ENCODE data around the gene NHLRC2. TPM values are rescaled to one million over a fixed set of nuclear protein-coding genes. Genes with fewer than 3 reads are reported as not detected.

NHLRC2 gene
- total and polyA plus RNA-seq, 2 donors (not counting 1 experiment from before 2014, with no cell fraction given) = 5.7 to 59.8 TPM

- no peak overlapping the region for H3K27ac ChIP-seq (ENCODE audit: low read length in 2 of 2)
- no peak for ATAC-seq (ENCODE audit: low read depth)
- no peaks in the 10 kb centered on the region for H3K27me3 ChIP-seq (replicated peaks in 1 of 4; ENCODE audit: control extremely low read depth in 1 of 4, control insufficient read depth in 3 of 4, insufficient read depth in 4 of 4, low read length in 3 of 4)
- H3K4me1 ChIP-seq (ENCODE audit: control insufficient read depth in 2 of 2, insufficient read depth in 2 of 2, low read length in 2 of 2) = no peaks in the 10 kb centered on the region
- peaks cover 23% of the 10 kb centered on the region for H3K27me3 Mint-ChIP-seq
- TF ChIP-seq EZH2 (IDR thresholded peaks at IDR 0.05; ENCODE audit: borderline replicate concordance, insufficient read depth, low read depth, low read length, poor library complexity, severe bottlenecking) (no peak), CTCF (IDR thresholded peaks at IDR 0.05) (no peak)
- H3K4me3 ChIP-seq (ENCODE audit: control extremely low read depth in 1 of 5, extremely low read depth in 1 of 5, insufficient read depth in 1 of 5, low read depth in 2 of 5, low read length in 4 of 5) = no peak overlapping the region
- intact Hi-C loops (cut with micrococcal nuclease) = no loop called here
- H3K36me3 ChIP-seq (replicated peaks in 1 of 2; ENCODE audit: control extremely low read depth in 1 of 2, control insufficient read depth in 1 of 2, extremely low read depth in 1 of 2, insufficient read depth in 2 of 2, low read length in 1 of 2) = no peaks in the 10 kb centered on the region
- H3K4me3 Mint-ChIP-seq = no peak overlapping the region
- H3K9ac ChIP-seq (ENCODE audit: low read length) = no peak overlapping the region
- H3K4me1 Mint-ChIP-seq = no peaks in the 10 kb centered on the region
- no peaks in the 10 kb centered on the region for H3K9me3 Mint-ChIP-seq (ENCODE audit: insufficient read depth)
- no peaks in the 10 kb centered on the region for H3K79me2 ChIP-seq (ENCODE audit: control insufficient read depth, insufficient read depth, low read length)
- H3K27ac Mint-ChIP-seq = no peak overlapping the region
- no peak overlapping the region for H3K4me2 ChIP-seq (replicated peaks; ENCODE audit: low read depth, low read length, poor library complexity, severe bottlenecking)
- 91% methylated on average over 6 of the region's 8 CpGs for WGBS (ENCODE audit: insufficient coverage)
- no peak for DNase-seq
- no peaks in the 10 kb centered on the region for H4K20me1 ChIP-seq (ENCODE audit: control insufficient read depth, insufficient read depth, low read length, poor library complexity, severe bottlenecking)
- CTCF ChIA-PET = no interaction called here
- POLR2A ChIA-PET = no interaction called here
- no peak overlapping the region for H2AFZ ChIP-seq (ENCODE audit: insufficient read depth, low read depth, low read length, poor library complexity, severe bottlenecking)
- no peaks in the 10 kb centered on the region for H3K9me3 ChIP-seq (ENCODE audit: control extremely low read depth in 1 of 3, control insufficient read depth in 2 of 3, insufficient read depth in 1 of 3, low read length in 2 of 3)
Observed at GRCh38 chr10:113933894-113934532, 79.6 kb downstream of the NHLRC2 start.

DNA sequence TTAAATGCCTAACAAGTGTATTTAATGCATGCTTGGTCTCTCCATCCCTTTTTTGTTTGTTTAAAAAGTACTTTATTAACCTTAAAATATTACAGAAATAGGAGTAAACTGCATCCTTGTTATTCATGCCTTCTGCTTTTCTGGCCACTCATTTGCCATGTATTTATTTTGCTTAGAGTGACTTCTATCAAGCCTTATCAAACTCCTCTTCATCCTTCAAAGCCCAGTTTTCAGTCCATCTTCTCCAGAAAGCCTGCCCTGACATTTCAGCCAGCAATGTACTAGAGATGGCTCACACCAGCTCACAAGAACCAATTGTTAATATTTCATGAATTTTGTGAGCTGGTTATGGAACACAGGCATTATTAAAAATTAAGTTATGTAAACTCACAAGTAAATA is 82.8 kb downstream of the NHLRC2 start:
- no peak overlapping the region for H3K4me3 ChIP-seq (ENCODE audit: control extremely low read depth in 1 of 5, extremely low read depth in 1 of 5, insufficient read depth in 1 of 5, low read depth in 2 of 5, low read length in 4 of 5)
- H3K9ac ChIP-seq (ENCODE audit: low read length) = no peak overlapping the region
- POLR2A ChIA-PET = no interaction called here
- DNase-seq = no peak
- intact Hi-C loops (cut with micrococcal nuclease) = no loop called here
- TF ChIP-seq CTCF (IDR thresholded peaks at IDR 0.05) (no peak), EZH2 (IDR thresholded peaks at IDR 0.05; ENCODE audit: borderline replicate concordance, insufficient read depth, low read depth, low read length, poor library complexity, severe bottlenecking) (no peak)
- Mint-ChIP-seq H3K27me3 (peaks cover 29% of the 10 kb centered on the region), H3K4me3 (no peak overlapping the region), H3K27ac (no peak overlapping the region), H3K9me3 (ENCODE audit: insufficient read depth) (peaks cover 3% of the 10 kb centered on the region), H3K4me1 (no peaks in the 10 kb centered on the region)
- no peaks in the 10 kb centered on the region for H4K20me1 ChIP-seq (ENCODE audit: control insufficient read depth, insufficient read depth, low read length, poor library complexity, severe bottlenecking)
- H3K9me3 ChIP-seq (ENCODE audit: control extremely low read depth in 1 of 3, control insufficient read depth in 2 of 3, insufficient read depth in 1 of 3, low read length in 2 of 3) = peaks cover 0 to 9% (median 0%) of the 10 kb centered on the region in 3 donors
- H3K4me1 ChIP-seq (ENCODE audit: control insufficient read depth in 2 of 2, insufficient read depth in 2 of 2, low read length in 2 of 2) = no peaks in the 10 kb centered on the region
- H3K4me2 ChIP-seq (replicated peaks; ENCODE audit: low read depth, low read length, poor library complexity, severe bottlenecking) = no peak overlapping the region
- no peak overlapping the region for H2AFZ ChIP-seq (ENCODE audit: insufficient read depth, low read depth, low read length, poor library complexity, severe bottlenecking)
- H3K36me3 ChIP-seq (replicated peaks in 1 of 2; ENCODE audit: control extremely low read depth in 1 of 2, control insufficient read depth in 1 of 2, extremely low read depth in 1 of 2, insufficient read depth in 2 of 2, low read length in 1 of 2) = no peaks in the 10 kb centered on the region
- CTCF ChIA-PET = no interaction called here
- H3K27ac ChIP-seq (ENCODE audit: low read length in 2 of 2) = no peak overlapping the region
- no peak for ATAC-seq (ENCODE audit: low read depth)
- no peaks in the 10 kb centered on the region for H3K27me3 ChIP-seq (replicated peaks in 1 of 4; ENCODE audit: control extremely low read depth in 1 of 4, control insufficient read depth in 3 of 4, insufficient read depth in 4 of 4, low read length in 3 of 4)
- no peaks in the 10 kb centered on the region for H3K79me2 ChIP-seq (ENCODE audit: control insufficient read depth, insufficient read depth, low read length)

Measured in B cell (primary cell).